ENCODE measurements around the gene ZNF680.

The ZNF680 gene

GRCh38 chr7:64485623-64486022 lies 77.2 kb downstream of the ZNF680 start:
- DNase-seq: no peak
- no peak overlapping the region for H4K91ac ChIP-seq (ENCODE audit: low read length)
- H3K4me2 ChIP-seq (ENCODE audit: low read length, poor library complexity, severe bottlenecking): no peak overlapping the region
- H3K4ac ChIP-seq (ENCODE audit: low read depth in 1 of 2, low read length in 2 of 2): no peak overlapping the region
- H4K8ac ChIP-seq (ENCODE audit: low read length): no peak overlapping the region
- H2AFZ ChIP-seq (ENCODE audit: low read depth, low read length): no peak overlapping the region
- H2BK5ac ChIP-seq (ENCODE audit: low read depth, low read length, poor library complexity, severe bottlenecking): no peak overlapping the region
- no peak overlapping the region for H3K14ac ChIP-seq (ENCODE audit: low read length in 2 of 2)
- H2BK12ac ChIP-seq (ENCODE audit: low read length in 2 of 2): no peak overlapping the region
- no peaks in the 10 kb centered on the region for H3K27me3 ChIP-seq (ENCODE audit: control insufficient read depth in 1 of 2, insufficient read depth in 1 of 2, low read length in 2 of 2)
- H3K18ac ChIP-seq (ENCODE audit: low read depth in 1 of 2, low read length in 2 of 2): no peak overlapping the region
- H3K4me3 ChIP-seq (ENCODE audit: insufficient read depth in 1 of 2, low read depth in 1 of 2, low read length in 2 of 2): no peak overlapping the region
- no peaks in the 10 kb centered on the region for H3K4me1 ChIP-seq (ENCODE audit: control insufficient read depth, insufficient read depth, low read depth, low read length)
- no peaks in the 10 kb centered on the region for H3K79me1 ChIP-seq (replicated peaks; ENCODE audit: low read length, poor library complexity, severe bottlenecking)
- no peak overlapping the region for H2AK5ac ChIP-seq (ENCODE audit: low read length, severe bottlenecking)
- H3K36me3 ChIP-seq (ENCODE audit: control insufficient read depth in 1 of 2, insufficient read depth in 2 of 2, low read depth in 1 of 2, low read length in 2 of 2): no peaks in the 10 kb centered on the region
- no peak overlapping the region for H3K27ac ChIP-seq (ENCODE audit: low read length, poor library complexity, severe bottlenecking)
- no peak overlapping the region for H2BK15ac ChIP-seq (ENCODE audit: low read depth, poor library complexity, severe bottlenecking)
- H3K23ac ChIP-seq (ENCODE audit: low read length in 2 of 2): no peak overlapping the region
- 0% methylated on average over 1 of the region's 1 CpG for WGBS
- no peak overlapping the region for H3K9ac ChIP-seq (ENCODE audit: low read length)
- peaks cover 72% of the 10 kb centered on the region for H3K9me3 ChIP-seq (ENCODE audit: control insufficient read depth, low read length)
- H2BK120ac ChIP-seq (ENCODE audit: low read depth, low read length): no peak overlapping the region
